Neural progenitor cell (in vitro differentiated cells): ENCODE data around the gene PXDN.

Source experiments
- EZH2 ChIP-seq: fragments of 200-600 bp; sonication (generic); IDR thresholded peaks from 2 replicates; pipeline ENCODE4 v1.6.1; 2017; ENCODE audit warnings: antibody characterized with exemption, mild to moderate bottlenecking, moderate library complexity
- TF ChIP-seq, protein P1 (sequence below): fragments of 200-600 bp; sonication (generic); IDR thresholded peaks from 2 replicates; pipeline ENCODE4 v1.5.1; 2017; ENCODE audit warnings: antibody characterized with exemption, mild to moderate bottlenecking

- TF ChIP-seq, protein P1, sequence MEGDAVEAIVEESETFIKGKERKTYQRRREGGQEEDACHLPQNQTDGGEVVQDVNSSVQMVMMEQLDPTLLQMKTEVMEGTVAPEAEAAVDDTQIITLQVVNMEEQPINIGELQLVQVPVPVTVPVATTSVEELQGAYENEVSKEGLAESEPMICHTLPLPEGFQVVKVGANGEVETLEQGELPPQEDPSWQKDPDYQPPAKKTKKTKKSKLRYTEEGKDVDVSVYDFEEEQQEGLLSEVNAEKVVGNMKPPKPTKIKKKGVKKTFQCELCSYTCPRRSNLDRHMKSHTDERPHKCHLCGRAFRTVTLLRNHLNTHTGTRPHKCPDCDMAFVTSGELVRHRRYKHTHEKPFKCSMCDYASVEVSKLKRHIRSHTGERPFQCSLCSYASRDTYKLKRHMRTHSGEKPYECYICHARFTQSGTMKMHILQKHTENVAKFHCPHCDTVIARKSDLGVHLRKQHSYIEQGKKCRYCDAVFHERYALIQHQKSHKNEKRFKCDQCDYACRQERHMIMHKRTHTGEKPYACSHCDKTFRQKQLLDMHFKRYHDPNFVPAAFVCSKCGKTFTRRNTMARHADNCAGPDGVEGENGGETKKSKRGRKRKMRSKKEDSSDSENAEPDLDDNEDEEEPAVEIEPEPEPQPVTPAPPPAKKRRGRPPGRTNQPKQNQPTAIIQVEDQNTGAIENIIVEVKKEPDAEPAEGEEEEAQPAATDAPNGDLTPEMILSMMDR: no peak
- no peak for TF ChIP-seq EZH2
Measured at GRCh38 chr2:1634681-1635341, 109.5 kb downstream of the PXDN start.
